HepG2 (cell line): ENCODE data around the gene AKAIN1.

Experiments
- BCLAF1 ChIP-seq: fragments of 450-650 bp; IDR thresholded peaks from 2 replicates; pipeline ENCODE4 v1.6.1; 2017; ENCODE audit warnings: mild to moderate bottlenecking
- HHEX ChIP-seq: IDR thresholded peaks from 2 replicates; pipeline ENCODE4 v1.6.1; 2016; ENCODE audit warnings: control low read depth
- MYC ChIP-seq: sonication (generic); formaldehyde crosslinking; IDR thresholded peaks from 2 replicates; pipeline ENCODE4 v1.9.0; 2021; ENCODE audit warnings: missing genetic modification reagents, borderline replicate concordance
- NR2C2 ChIP-seq: sonication (generic); formaldehyde crosslinking; IDR thresholded peaks from 2 replicates; pipeline ENCODE4 v1.4.0; 2020; ENCODE audit warnings: missing genetic modification reagents, mild to moderate bottlenecking, moderate library complexity, borderline replicate concordance
- PHF21A ChIP-seq: sonication (generic); formaldehyde crosslinking; IDR thresholded peaks from 2 replicates; pipeline ENCODE4 v1.5.0; 2020; ENCODE audit warnings: mild to moderate bottlenecking, missing genetic modification reagents
- TCF7 ChIP-seq: sonication (generic); IDR thresholded peaks from 2 replicates; pipeline ENCODE4 v1.6.1; 2016; ENCODE audit warnings: antibody characterized with exemption, low read depth
- ZNF512B ChIP-seq: sonication (generic); formaldehyde crosslinking; IDR thresholded peaks from 2 replicates; pipeline ENCODE4 v1.5.1; 2020; ENCODE audit warnings: missing genetic modification reagents, mild to moderate bottlenecking, borderline replicate concordance

- TF ChIP-seq HHEX (CRISPR knock-in tag) (no peak), MYC (CRISPR knock-in tag) (peak; percentile 85), BCLAF1 (no peak), ZNF512B (CRISPR knock-in tag) (no peak), TCF7 (no peak), NR2C2 (peak; percentile 68), PHF21A (CRISPR knock-in tag) (no peak)
Measured at GRCh38 chr18:5237723-5238370, 40.8 kb upstream of the AKAIN1 start.
